Measurements from ENCODE around the gene SERPINE1. TPM values are rescaled to one million over a fixed set of nuclear protein-coding genes. Genes with fewer than 3 reads are reported as not detected.

The SERPINE1 gene
- total RNA-seq, 1 experiment from 2014 or later = 25.6 TPM

GRCh38 chr7:101161692-101162471 is 35.0 kb downstream of the SERPINE1 start:
- Histone ChIP-seq H3K27ac (no peak overlapping the region), H3K27me3 (replicated peaks) (peaks cover 42% of the 10 kb centered on the region), H3K4me3 (no peak overlapping the region), H3K9me3 (replicated peaks) (peaks cover 8% of the 10 kb centered on the region; the same call in 1 of the 2 replicates), H3K4me1 (replicated peaks) (peaks cover 39% of the 10 kb centered on the region), H3K36me3 (peaks cover 18% of the 10 kb centered on the region)
- no peak for DNase-seq (ENCODE audit: low read depth in 1 of 2, low spot score in 2 of 2)

GRCh38 chr7:101162551-101163278 is 35.8 kb downstream of the SERPINE1 start:
- Histone ChIP-seq H3K36me3 (peaks cover 12% of the 10 kb centered on the region), H3K9me3 (replicated peaks) (peaks cover 8% of the 10 kb centered on the region; the same call in 1 of the 2 replicates), H3K4me1 (replicated peaks) (peaks cover 39% of the 10 kb centered on the region), H3K27ac (no peak overlapping the region), H3K4me3 (peak overlapping the region; percentile 12; the same call in 1 of the 2 replicates), H3K27me3 (replicated peaks) (peaks cover 50% of the 10 kb centered on the region)
- no peak for DNase-seq (ENCODE audit: low read depth in 1 of 2, low spot score in 2 of 2)

GRCh38 chr7:101163279-101164070 is 36.6 kb downstream of the SERPINE1 start:
- no peak overlapping the region for H3K27ac ChIP-seq
- H3K9me3 ChIP-seq (replicated peaks) = peaks cover 8% of the 10 kb centered on the region; the same call in 1 of the 2 replicates
- peaks cover 12% of the 10 kb centered on the region for H3K36me3 ChIP-seq
- H3K4me1 ChIP-seq (replicated peaks) = peaks cover 39% of the 10 kb centered on the region
- peaks cover 56% of the 10 kb centered on the region for H3K27me3 ChIP-seq (replicated peaks)
- DNase-seq (ENCODE audit: low read depth in 1 of 2, low spot score in 2 of 2) = no peak
- H3K4me3 ChIP-seq = no peak overlapping the region

- Histone ChIP-seq H3K9me3 (replicated peaks) (peaks cover 8% of the 10 kb centered on the region; the same call in 1 of the 2 replicates), H3K27ac (no peak overlapping the region), H3K27me3 (replicated peaks) (peaks cover 64% of the 10 kb centered on the region), H3K4me3 (no peak overlapping the region), H3K4me1 (replicated peaks) (peaks cover 44% of the 10 kb centered on the region), H3K36me3 (peaks cover 6% of the 10 kb centered on the region)
- peak; percentile 44 to 69 for DNase-seq (ENCODE audit: low read depth in 1 of 2, low spot score in 2 of 2)
Measured at GRCh38 chr7:101164071-101164840, 37.4 kb downstream of the SERPINE1 start.

- Histone ChIP-seq H3K36me3 (no peaks in the 10 kb centered on the region), H3K27me3 (replicated peaks) (peaks cover 74% of the 10 kb centered on the region), H3K27ac (no peak within 1 kb of the TSS), H3K4me3 (no peak within 1 kb of the TSS), H3K9me3 (replicated peaks) (peaks cover 8% of the 10 kb centered on the region; the same call in 1 of the 2 replicates), H3K4me1 (replicated peaks) (peaks cover 47% of the 10 kb centered on the region)
- DNase-seq (ENCODE audit: low read depth in 1 of 2, low spot score in 2 of 2) = peak; percentile 91 to 92
Measured at GRCh38 chr7:101165075-101165957, 38.4 kb downstream of the SERPINE1 start, which contains the start of gene VGF. VGF (minus strand) TSS chr7:101165569; CDS start chr7:101164843, 726 bp downstream.

GRCh38 chr7:101165958-101166647 is 39.2 kb downstream of the SERPINE1 start:
- no peaks in the 10 kb centered on the region for H3K36me3 ChIP-seq
- H3K27me3 ChIP-seq (replicated peaks) = peaks cover 82% of the 10 kb centered on the region
- no peak for DNase-seq (ENCODE audit: low read depth in 1 of 2, low spot score in 2 of 2)
- H3K4me1 ChIP-seq (replicated peaks) = peaks cover 47% of the 10 kb centered on the region
- H3K4me3 ChIP-seq = no peak overlapping the region
- peaks cover 8% of the 10 kb centered on the region; the same call in 1 of the 2 replicates for H3K9me3 ChIP-seq (replicated peaks)
- H3K27ac ChIP-seq = no peak overlapping the region

GRCh38 chr7:101166648-101166908 is 39.7 kb downstream of the SERPINE1 start:
- H3K36me3 ChIP-seq = no peaks in the 10 kb centered on the region
- no peak overlapping the region for H3K27ac ChIP-seq
- no peak overlapping the region for H3K4me3 ChIP-seq
- H3K4me1 ChIP-seq (replicated peaks) = peaks cover 47% of the 10 kb centered on the region
- peaks cover 8% of the 10 kb centered on the region; the same call in 1 of the 2 replicates for H3K9me3 ChIP-seq (replicated peaks)
- no peak for DNase-seq (ENCODE audit: low read depth in 1 of 2, low spot score in 2 of 2)
- peaks cover 87% of the 10 kb centered on the region for H3K27me3 ChIP-seq (replicated peaks)

GRCh38 chr7:101166909-101167644 is 40.2 kb downstream of the SERPINE1 start:
- peaks cover 8% of the 10 kb centered on the region; the same call in 1 of the 2 replicates for H3K9me3 ChIP-seq (replicated peaks)
- peaks cover 48% of the 10 kb centered on the region for H3K4me1 ChIP-seq (replicated peaks)
- DNase-seq (ENCODE audit: low read depth in 1 of 2, low spot score in 2 of 2) = no peak
- H3K4me3 ChIP-seq = no peak overlapping the region
- H3K36me3 ChIP-seq = no peaks in the 10 kb centered on the region
- peaks cover 90% of the 10 kb centered on the region for H3K27me3 ChIP-seq (replicated peaks)
- H3K27ac ChIP-seq = no peak overlapping the region

GRCh38 chr7:101167645-101168411 is 40.9 kb downstream of the SERPINE1 start:
- Histone ChIP-seq H3K27me3 (replicated peaks) (peaks cover 91% of the 10 kb centered on the region), H3K9me3 (replicated peaks) (peaks cover 8% of the 10 kb centered on the region; the same call in 1 of the 2 replicates), H3K36me3 (no peaks in the 10 kb centered on the region), H3K4me1 (replicated peaks) (peaks cover 52% of the 10 kb centered on the region), H3K27ac (no peak overlapping the region), H3K4me3 (no peak overlapping the region)
- no peak for DNase-seq (ENCODE audit: low read depth in 1 of 2, low spot score in 2 of 2)

- no peak for DNase-seq (ENCODE audit: low read depth in 1 of 2, low spot score in 2 of 2)
- Histone ChIP-seq H3K4me1 (replicated peaks) (peaks cover 53% of the 10 kb centered on the region), H3K36me3 (no peaks in the 10 kb centered on the region), H3K4me3 (no peak overlapping the region), H3K27me3 (replicated peaks) (peaks cover 93% of the 10 kb centered on the region), H3K9me3 (replicated peaks) (peaks cover 8% of the 10 kb centered on the region; the same call in 1 of the 2 replicates), H3K27ac (no peak overlapping the region)
Measured at GRCh38 chr7:101168412-101169049, 41.6 kb downstream of the SERPINE1 start.

Measured in SJSA1 (cell line).